Karpas-422 (cell line): Measurements from ENCODE around the gene RBM14. TPM values are rescaled to one million over a fixed set of nuclear protein-coding genes. Genes with fewer than 3 reads are reported as not detected.
A peak's percentile ranks its signal among the peaks of the same experiment; 100 is the strongest.
"Not testable (repeated sequence)": the region's sequence is repeated elsewhere in the genome, so short reads cannot be mapped to it uniquely, and the experiment has no call there.

Experiments
- DNase-seq: peaks from one replicate; pipeline ENCODE4 v3.0.0-alpha.2; 2015
- H2AFZ ChIP-seq: fragments of 200-600 bp; sonication (generic); 2 replicates; pipeline ENCODE4 v1.6.1; 2014; ENCODE audit warnings: antibody characterized with exemption, low read length, mixed read lengths
- H3K27ac ChIP-seq: fragments of 200-600 bp; sonication (generic); 2 replicates; pipeline ENCODE4 v1.5.1; 2014; ENCODE audit warnings: mild to moderate bottlenecking, low read length, moderate library complexity
- H3K27me3 ChIP-seq: fragments of 200-600 bp; sonication (generic); 2 replicates; pipeline ENCODE4 v1.6.1; 2014; ENCODE audit warnings: low read length, mixed read lengths
- H3K36me3 ChIP-seq: fragments of 200-600 bp; sonication (generic); 2 replicates; pipeline ENCODE4 v1.6.1; 2014; ENCODE audit warnings: low read length, mixed read lengths; ENCODE audit not compliant: insufficient read depth
- H3K4me1 ChIP-seq: fragments of 200-600 bp; sonication (generic); 2 replicates; pipeline ENCODE4 v1.6.1; 2014; ENCODE audit warnings: mild to moderate bottlenecking, low read length, mixed read lengths
- H3K4me2 ChIP-seq: fragments of 200-600 bp; sonication (generic); 2 replicates; pipeline ENCODE4 v1.6.1; 2014; ENCODE audit warnings: low read length, low read depth, mild to moderate bottlenecking; ENCODE audit not compliant: poor library complexity, severe bottlenecking
- H3K4me3 ChIP-seq: fragments of 200-600 bp; sonication (generic); 2 replicates; pipeline ENCODE4 v1.5.1; 2014; ENCODE audit warnings: mild to moderate bottlenecking, antibody characterized with exemption, low read length, mixed read lengths
- H3K79me2 ChIP-seq: fragments of 200-600 bp; sonication (generic); 2 replicates; pipeline ENCODE4 v1.6.1; 2014; ENCODE audit warnings: mild to moderate bottlenecking, low read length, mixed read lengths
- H3K9ac ChIP-seq: fragments of 200-600 bp; sonication (generic); 2 replicates; pipeline ENCODE4 v1.6.0; 2014; ENCODE audit warnings: low read length
- H3K9me2 ChIP-seq: fragments of 200-600 bp; sonication (generic), shearing (Covaris generic); replicated peaks from 2 replicates; pipeline ENCODE4 v1.6.0; 2014; ENCODE audit warnings: mild to moderate bottlenecking, low read length, moderate library complexity; ENCODE audit not compliant: insufficient read depth
- H3K9me3 ChIP-seq: fragments of 300-700, 200-600 bp; sonication (generic); 2 replicates; pipeline ENCODE4 v1.6.1; 2014; ENCODE audit warnings: low read length, mixed read lengths
- H4K20me1 ChIP-seq: fragments of 200-600 bp; sonication (generic); 2 replicates; pipeline ENCODE4 v1.6.1; 2014; ENCODE audit warnings: mild to moderate bottlenecking, antibody characterized with exemption, low read length, low read depth; ENCODE audit not compliant: insufficient read depth
- total RNA-seq: library from RNA; depleted of rRNA; stranded (reverse); fragments of >200 nt; shearing (Covaris generic); gene quantifications from 2 replicates; pipeline ENCODE4 v1.2.3, GENCODE V29; 2014; ENCODE audit warnings: low replicate concordance

RBM14 gene
- total RNA-seq, 1 experiment from 2014 or later = 47.9 TPM

DNA sequence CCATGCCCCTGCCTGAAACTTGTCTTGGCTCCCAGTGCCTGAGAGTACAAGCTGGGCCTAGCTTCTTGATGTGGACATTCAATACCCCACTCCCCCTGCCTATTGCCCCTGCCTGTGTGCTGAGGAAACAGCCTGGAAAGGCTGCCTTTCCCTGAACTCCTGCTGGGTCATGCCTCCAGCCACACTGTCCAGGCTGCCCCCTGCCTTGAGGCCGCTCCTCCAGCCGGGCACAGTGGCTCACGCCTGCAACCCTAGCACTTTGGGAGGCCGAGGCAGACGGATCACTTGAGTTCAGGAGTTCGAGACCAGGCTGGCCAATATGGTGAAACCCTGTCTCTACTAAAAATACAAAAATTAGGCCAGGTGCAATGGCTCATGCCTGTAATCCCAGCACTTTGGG, 13.4 kb upstream of the RBM14 start:
- no peak overlapping the region for H3K9ac ChIP-seq
- H3K79me2 ChIP-seq = no peaks in the 10 kb centered on the region; the same call in 1 of the 2 replicates
- peaks cover 7% of the 10 kb centered on the region for H3K4me1 ChIP-seq
- H3K4me2 ChIP-seq = no peak overlapping the region
- peaks cover 6% of the 10 kb centered on the region for H3K36me3 ChIP-seq
- no peaks in the 10 kb centered on the region for H3K9me2 ChIP-seq
- no peaks in the 10 kb centered on the region for H3K27me3 ChIP-seq
- no peaks in the 10 kb centered on the region for H4K20me1 ChIP-seq
- H2AFZ ChIP-seq = no peak overlapping the region
- no peak overlapping the region for H3K4me3 ChIP-seq
- no peak for DNase-seq
- H3K27ac ChIP-seq = no peak overlapping the region
- H3K9me3 ChIP-seq = no peaks in the 10 kb centered on the region

DNA sequence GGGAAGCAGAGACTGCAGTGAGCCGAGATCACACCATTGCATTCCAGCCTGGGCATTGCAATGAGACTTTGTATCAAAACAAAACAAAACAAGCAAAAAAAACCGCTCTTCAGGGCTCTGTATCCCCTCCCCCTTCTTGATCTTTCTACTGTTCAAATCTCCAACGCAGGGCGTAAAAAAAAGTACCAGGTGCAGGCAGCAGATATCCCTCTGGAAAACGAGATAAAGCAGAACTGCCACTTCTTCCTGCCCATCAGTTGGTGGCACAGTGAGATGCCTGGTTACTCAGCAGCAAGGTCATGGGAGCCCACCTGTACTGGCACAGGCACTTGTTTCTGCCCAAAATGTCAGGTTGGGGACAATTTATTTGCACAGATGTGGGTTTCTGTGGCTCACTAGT, 12.3 kb upstream of the RBM14 start:
- H3K4me1 ChIP-seq = peaks cover 12% of the 10 kb centered on the region
- H4K20me1 ChIP-seq = no peaks in the 10 kb centered on the region
- no peak overlapping the region for H2AFZ ChIP-seq
- no peak overlapping the region for H3K9ac ChIP-seq
- no peak overlapping the region for H3K27ac ChIP-seq
- no peaks in the 10 kb centered on the region for H3K79me2 ChIP-seq
- no peaks in the 10 kb centered on the region for H3K27me3 ChIP-seq
- H3K36me3 ChIP-seq = peaks cover 6% of the 10 kb centered on the region
- no peak for DNase-seq
- no peaks in the 10 kb centered on the region for H3K9me2 ChIP-seq
- no peaks in the 10 kb centered on the region for H3K9me3 ChIP-seq
- no peak overlapping the region for H3K4me2 ChIP-seq
- no peak overlapping the region for H3K4me3 ChIP-seq

DNA sequence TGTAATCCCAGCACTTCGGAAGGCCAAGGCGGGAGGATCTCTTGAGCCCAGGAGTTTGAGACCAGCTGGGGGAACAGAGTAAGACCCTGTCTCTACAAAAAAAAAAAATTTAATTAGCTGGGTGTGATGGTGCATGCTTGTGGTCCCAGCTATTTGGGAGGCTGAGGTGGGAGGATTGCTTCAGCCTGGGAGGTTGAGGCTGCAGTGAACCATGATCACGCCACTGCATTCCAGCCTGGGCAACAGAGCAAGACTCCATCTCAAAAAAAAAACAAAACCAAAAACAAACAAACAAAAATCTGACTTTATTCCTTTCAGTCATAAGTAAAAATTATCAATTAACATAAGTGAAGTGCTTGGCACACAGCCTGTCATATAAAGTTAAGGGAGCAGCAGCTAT, 9.8 kb upstream of the RBM14 start:
- not testable (repeated sequence) for H3K9ac ChIP-seq

DNA sequence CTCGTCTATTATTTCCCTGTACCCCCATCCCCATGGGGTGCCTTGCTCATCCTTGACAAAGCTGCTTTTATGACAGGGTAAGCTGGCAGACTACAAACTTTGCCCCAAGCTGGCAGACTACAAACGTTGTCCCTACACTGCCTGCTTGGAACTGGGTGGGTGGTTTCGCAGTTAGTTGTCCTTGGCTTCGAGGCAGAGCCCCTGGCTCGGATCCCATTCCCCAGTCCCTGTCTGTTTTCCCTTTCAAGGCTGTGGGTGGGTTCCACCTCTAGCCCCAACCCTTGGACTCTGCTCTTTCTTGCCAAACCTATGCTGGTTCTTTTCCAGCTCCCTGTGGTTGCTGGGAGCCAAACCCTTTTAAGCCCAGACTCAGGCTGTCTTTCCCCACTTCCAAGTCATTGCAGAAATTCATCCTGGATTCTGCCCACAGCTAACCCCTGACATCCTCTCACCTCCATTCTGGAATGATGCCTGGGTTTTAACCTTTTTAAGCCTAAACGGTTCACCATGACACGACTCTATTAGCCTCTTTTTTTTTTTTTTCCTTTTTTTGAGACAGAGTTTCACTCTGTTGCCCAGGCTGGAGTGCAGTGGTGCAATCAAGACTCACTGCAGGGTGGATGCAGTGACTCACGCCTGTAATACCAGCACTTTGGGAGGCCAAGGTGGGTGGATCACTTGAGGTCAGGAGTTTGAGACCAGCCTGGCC, 9.2 kb upstream of the RBM14 start:
- no peak overlapping the region for H3K27ac ChIP-seq
- no peak overlapping the region for H3K9ac ChIP-seq

More for the DNA sequence above, 9.8 kb upstream of the RBM14 start:
- not testable (repeated sequence) for H3K4me3 ChIP-seq, H2AFZ ChIP-seq, H3K27ac ChIP-seq, H3K9me2 ChIP-seq, H3K27me3 ChIP-seq, H4K20me1 ChIP-seq, H3K36me3 ChIP-seq, H3K79me2 ChIP-seq, DNase-seq, H3K9me3 ChIP-seq, H3K4me2 ChIP-seq
- H3K4me1 ChIP-seq = peaks cover 24% of the 10 kb centered on the region

DNA sequence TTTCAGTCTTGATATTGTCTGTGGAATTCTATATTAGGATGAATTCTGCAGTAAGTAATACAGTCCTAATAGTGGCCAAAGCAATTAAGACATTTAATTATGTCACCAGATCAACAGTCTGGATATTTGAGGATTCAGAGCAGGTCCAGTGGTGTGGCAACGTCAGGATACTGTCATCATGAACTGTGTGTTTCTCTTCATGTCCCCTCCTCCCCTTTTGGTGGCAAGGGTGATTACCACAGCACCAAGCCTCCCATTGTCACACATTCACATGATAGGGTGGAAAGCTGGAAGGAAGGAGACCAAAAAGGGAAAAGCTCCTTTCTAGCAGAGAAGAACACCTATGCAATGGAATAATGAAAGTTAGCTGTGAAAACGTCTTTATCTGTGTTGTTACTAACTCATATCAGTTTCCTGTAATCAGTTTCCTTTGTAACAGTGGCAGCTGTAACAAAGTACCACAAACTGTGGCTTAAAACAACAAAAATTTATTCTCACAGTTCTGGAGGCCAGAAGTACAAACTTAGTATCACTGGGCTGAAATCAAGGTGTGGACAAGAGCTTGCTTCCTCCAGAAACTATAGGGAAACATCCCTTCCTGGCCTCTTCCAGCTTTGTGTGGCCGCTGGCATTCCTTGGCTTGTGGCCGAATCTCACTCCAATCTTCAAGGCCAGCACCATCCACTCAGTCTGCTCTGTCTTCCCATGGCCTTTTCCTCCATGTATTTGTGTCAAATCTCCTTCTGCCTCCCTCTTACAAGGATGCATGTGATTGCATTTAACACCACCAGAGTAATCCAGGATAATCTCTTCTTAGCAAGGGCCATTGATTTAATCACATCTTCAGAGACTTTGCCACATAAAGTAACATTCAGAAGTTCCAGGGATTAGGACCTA, 6.5 kb upstream of the RBM14 start:
- DNase-seq = no peak
- Histone ChIP-seq H3K9me3 (no peaks in the 10 kb centered on the region), H3K27me3 (no peaks in the 10 kb centered on the region), H3K36me3 (no peaks in the 10 kb centered on the region; the same call in none of the 2 replicates), H3K4me2 (no peak overlapping the region), H3K9me2 (no peaks in the 10 kb centered on the region), H3K27ac (peak overlapping the region; percentile 73), H3K4me1 (peaks cover 29% of the 10 kb centered on the region), H2AFZ (no peak overlapping the region), H4K20me1 (no peaks in the 10 kb centered on the region), H3K4me3 (no peak overlapping the region), H3K9ac (no peak overlapping the region), H3K79me2 (no peaks in the 10 kb centered on the region)

More for the DNA sequence above, 9.2 kb upstream of the RBM14 start:
- Histone ChIP-seq H2AFZ (no peak overlapping the region), H3K4me1 (peaks cover 29% of the 10 kb centered on the region), H3K27me3 (no peaks in the 10 kb centered on the region), H4K20me1 (no peaks in the 10 kb centered on the region), H3K79me2 (no peaks in the 10 kb centered on the region), H3K36me3 (peaks cover 3% of the 10 kb centered on the region), H3K9me3 (no peaks in the 10 kb centered on the region), H3K9me2 (no peaks in the 10 kb centered on the region), H3K4me3 (no peak overlapping the region), H3K4me2 (no peak overlapping the region)
- no peak for DNase-seq

DNA sequence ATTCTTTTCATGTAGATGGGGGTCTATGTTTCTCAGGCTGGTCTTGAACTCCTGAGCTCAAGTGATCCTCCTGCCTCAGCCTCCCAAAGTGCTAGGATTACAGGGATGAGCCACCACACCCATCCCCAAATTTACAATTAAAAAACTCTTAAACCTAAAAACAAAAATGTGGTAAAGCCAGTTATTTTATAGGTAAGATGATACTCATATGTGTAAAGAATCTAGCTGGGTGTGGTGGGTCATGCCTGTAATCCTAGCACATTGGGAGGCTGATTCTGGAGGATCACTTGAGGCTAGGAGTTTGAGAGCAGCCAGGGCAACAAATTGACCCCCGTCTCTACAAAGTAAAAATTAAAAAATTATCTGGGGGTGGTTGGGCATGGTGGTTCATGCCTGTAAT, 4.0 kb upstream of the RBM14 start:
- no peak overlapping the region for H3K9ac ChIP-seq
- H3K4me2 ChIP-seq = no peak overlapping the region
- peaks cover 3% of the 10 kb centered on the region for H3K36me3 ChIP-seq
- H3K9me2 ChIP-seq = no peaks in the 10 kb centered on the region
- peaks cover 7% of the 10 kb centered on the region for H4K20me1 ChIP-seq
- peaks cover 37% of the 10 kb centered on the region for H3K4me1 ChIP-seq
- no peaks in the 10 kb centered on the region for H3K27me3 ChIP-seq
- peak overlapping the region; percentile 73 for H3K27ac ChIP-seq
- H3K9me3 ChIP-seq = no peaks in the 10 kb centered on the region
- H3K4me3 ChIP-seq = no peak overlapping the region
- H3K79me2 ChIP-seq = peaks cover 21% of the 10 kb centered on the region
- DNase-seq = no peak
- no peak overlapping the region for H2AFZ ChIP-seq

DNA sequence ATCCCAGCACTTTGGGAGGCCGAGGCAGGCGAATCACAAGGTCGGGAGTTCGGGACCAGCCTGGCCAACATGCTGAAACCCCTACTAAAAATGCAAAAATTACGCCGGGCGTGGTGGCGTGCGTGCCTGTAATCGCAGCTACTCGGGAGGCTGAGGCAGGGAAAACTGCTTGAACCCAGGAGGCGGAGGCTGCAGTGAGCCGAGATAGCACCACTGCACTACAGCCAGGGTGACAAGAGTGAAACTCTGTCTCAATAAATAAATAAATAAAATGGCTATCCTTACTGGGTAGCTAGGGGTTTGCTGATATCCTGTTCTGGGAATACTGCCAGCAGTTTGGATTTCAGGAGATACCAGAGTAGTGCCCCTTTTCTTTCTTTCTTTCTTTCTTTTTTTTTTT, 2.4 kb upstream of the RBM14 start:
- Histone ChIP-seq H3K9me3 (no peaks in the 10 kb centered on the region), H3K4me1 (peaks cover 49% of the 10 kb centered on the region), H3K27me3 (no peaks in the 10 kb centered on the region), H3K4me3 (no peak overlapping the region), H4K20me1 (peaks cover 23% of the 10 kb centered on the region), H3K79me2 (peaks cover 37% of the 10 kb centered on the region), H3K9me2 (no peaks in the 10 kb centered on the region), H2AFZ (no peak overlapping the region), H3K4me2 (no peak overlapping the region), H3K36me3 (peaks cover 20% of the 10 kb centered on the region), H3K27ac (no peak overlapping the region), H3K9ac (no peak overlapping the region)
- DNase-seq = no peak

DNA sequence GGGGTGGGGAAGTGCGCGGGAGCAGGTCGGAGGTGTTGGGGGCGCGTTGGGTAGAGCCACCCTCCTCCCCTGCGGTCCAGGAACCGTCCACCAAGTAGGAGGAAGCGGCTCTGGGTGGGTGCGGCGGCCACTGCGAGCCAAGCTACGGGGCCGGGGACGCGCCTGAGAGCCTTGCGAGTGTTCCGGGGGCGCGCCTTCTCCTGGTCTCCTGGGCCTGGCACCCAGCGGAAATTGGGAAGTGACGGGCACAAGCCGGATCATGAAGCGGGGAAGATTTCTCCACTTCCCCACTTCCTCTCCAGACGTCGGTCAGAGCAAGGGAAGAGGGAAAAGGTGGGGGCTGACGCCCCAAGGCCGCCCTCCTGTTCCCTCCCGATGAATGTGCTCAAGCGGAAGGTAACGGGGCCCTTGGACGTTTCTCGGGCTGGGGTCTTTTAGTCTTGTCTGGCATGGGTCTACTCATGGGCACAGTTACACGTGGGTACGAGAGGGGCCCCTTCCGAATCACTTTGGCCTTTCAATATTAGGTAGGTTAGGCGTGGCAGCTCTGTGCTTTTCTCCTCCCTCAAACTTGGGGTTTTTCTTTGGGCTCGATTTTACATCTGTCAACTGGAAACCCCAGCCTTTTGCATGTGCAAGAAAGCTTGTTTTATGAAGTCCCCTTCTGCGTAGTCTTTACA, 865 bp downstream of the RBM14 start:
- no peak for DNase-seq
- Histone ChIP-seq H4K20me1 (peaks cover 47% of the 10 kb centered on the region), H2AFZ (no peak overlapping the region)

More for the DNA sequence above, 865 bp downstream of the RBM14 start:
- H3K36me3 ChIP-seq = peaks cover 28% of the 10 kb centered on the region
- H3K79me2 ChIP-seq = peaks cover 68% of the 10 kb centered on the region
- peak overlapping the region; percentile 97 for H3K4me3 ChIP-seq
- peak overlapping the region; percentile 91 for H3K9ac ChIP-seq
- peak overlapping the region; percentile 92 for H3K4me2 ChIP-seq
- H3K27ac ChIP-seq = peak overlapping the region; percentile 83
- no peaks in the 10 kb centered on the region for H3K9me2 ChIP-seq
- no peaks in the 10 kb centered on the region for H3K27me3 ChIP-seq
- no peaks in the 10 kb centered on the region for H3K9me3 ChIP-seq
- H3K4me1 ChIP-seq = peaks cover 30% of the 10 kb centered on the region
